Measurements from ENCODE around the gene BBS9.

DNA sequence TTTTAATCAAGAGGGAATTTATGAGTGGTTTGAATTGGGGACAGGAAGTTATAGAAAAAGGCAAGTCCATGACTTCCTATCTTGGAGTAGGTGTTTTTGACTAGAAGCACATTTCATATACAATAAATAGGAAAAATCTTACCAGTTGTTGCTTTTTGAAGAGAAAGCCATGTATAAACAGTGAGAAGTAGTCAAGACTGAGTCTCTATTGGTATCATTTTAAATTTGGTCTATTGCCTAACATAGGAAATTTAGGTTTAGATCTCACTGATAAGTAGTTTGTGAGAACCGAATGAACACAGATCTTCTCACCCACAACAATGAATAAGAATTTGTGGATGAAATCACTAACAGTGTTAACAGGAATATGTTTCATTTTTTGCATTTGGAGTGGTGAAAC, 387.2 kb downstream of the BBS9 start:
- TF ChIP-seq, protein P1, sequence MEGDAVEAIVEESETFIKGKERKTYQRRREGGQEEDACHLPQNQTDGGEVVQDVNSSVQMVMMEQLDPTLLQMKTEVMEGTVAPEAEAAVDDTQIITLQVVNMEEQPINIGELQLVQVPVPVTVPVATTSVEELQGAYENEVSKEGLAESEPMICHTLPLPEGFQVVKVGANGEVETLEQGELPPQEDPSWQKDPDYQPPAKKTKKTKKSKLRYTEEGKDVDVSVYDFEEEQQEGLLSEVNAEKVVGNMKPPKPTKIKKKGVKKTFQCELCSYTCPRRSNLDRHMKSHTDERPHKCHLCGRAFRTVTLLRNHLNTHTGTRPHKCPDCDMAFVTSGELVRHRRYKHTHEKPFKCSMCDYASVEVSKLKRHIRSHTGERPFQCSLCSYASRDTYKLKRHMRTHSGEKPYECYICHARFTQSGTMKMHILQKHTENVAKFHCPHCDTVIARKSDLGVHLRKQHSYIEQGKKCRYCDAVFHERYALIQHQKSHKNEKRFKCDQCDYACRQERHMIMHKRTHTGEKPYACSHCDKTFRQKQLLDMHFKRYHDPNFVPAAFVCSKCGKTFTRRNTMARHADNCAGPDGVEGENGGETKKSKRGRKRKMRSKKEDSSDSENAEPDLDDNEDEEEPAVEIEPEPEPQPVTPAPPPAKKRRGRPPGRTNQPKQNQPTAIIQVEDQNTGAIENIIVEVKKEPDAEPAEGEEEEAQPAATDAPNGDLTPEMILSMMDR (IDR thresholded peaks at IDR 0.05; ENCODE audit: insufficient read depth, low read length, poor library complexity, severe bottlenecking): no peak
- TF ChIP-seq EZH2phosphoT487 (conservative IDR thresholded peaks at IDR 0.05; ENCODE audit: low read length): no peak

Measured in SU-DHL-6 (cell line).